Activated CD8-positive, alpha-beta memory T cell treated with anti-CD3 and anti-CD28 coated beads, Interleukin-2, amount 50 U/mL, for 24 hours (primary cell): ENCODE measurements around the gene SMARCA2.

Experiments used
- DNase-seq: peaks from one replicate; pipeline ENCODE4 v3.0.0-alpha.2; 2020; ENCODE audit errors: extremely low read depth

The SMARCA2 gene

GRCh38 chr9:2014696-2015580, at the start of gene SMARCA2:
Gene SMARCA2 (plus strand): TSS chr9:2015347. CDS start chr9:2029023, 13,676 bp downstream.
- DNase-seq = peak; percentile 80

GRCh38 chr9:1966725-1967366, 48.3 kb upstream of the SMARCA2 start:
- DNase-seq = no peak

GRCh38 chr9:1969160-1969559, 46.0 kb upstream of the SMARCA2 start:
- DNase-seq = no peak

- no peak for DNase-seq
Measured at GRCh38 chr9:1969898-1970297, 45.2 kb upstream of the SMARCA2 start.

- DNase-seq = no peak
Measured at GRCh38 chr9:1972672-1973071, 42.5 kb upstream of the SMARCA2 start.

- no peak for DNase-seq
Measured at GRCh38 chr9:1977026-1977425, 38.1 kb upstream of the SMARCA2 start.

- no peak for DNase-seq
Measured at GRCh38 chr9:1978941-1979340, 36.2 kb upstream of the SMARCA2 start.

- no peak for DNase-seq
Measured at GRCh38 chr9:1979741-1980367, 35.3 kb upstream of the SMARCA2 start.

GRCh38 chr9:1980387-1980786, 34.8 kb upstream of the SMARCA2 start:
- no peak for DNase-seq

GRCh38 chr9:1982074-1982473, 33.1 kb upstream of the SMARCA2 start:
- no peak for DNase-seq

- DNase-seq = no peak
Measured at GRCh38 chr9:1986341-1986740, 28.8 kb upstream of the SMARCA2 start.

GRCh38 chr9:1989500-1989899, 25.6 kb upstream of the SMARCA2 start:
- no peak for DNase-seq

GRCh38 chr9:1994180-1994579, 21.0 kb upstream of the SMARCA2 start:
- no peak for DNase-seq

- DNase-seq = no peak
Measured at GRCh38 chr9:1995084-1995483, 20.1 kb upstream of the SMARCA2 start.

- DNase-seq = no peak
Measured at GRCh38 chr9:1996156-1996555, 19.0 kb upstream of the SMARCA2 start.

- no peak for DNase-seq
Measured at GRCh38 chr9:1997646-1998045, 17.5 kb upstream of the SMARCA2 start.

GRCh38 chr9:1998111-1998510, 17.0 kb upstream of the SMARCA2 start:
- DNase-seq = no peak

- no peak for DNase-seq
Measured at GRCh38 chr9:2000314-2000713, 14.8 kb upstream of the SMARCA2 start.

GRCh38 chr9:2008372-2008771, 6.8 kb upstream of the SMARCA2 start:
- DNase-seq = no peak

- DNase-seq = no peak
Measured at GRCh38 chr9:2012347-2012746, 2.8 kb upstream of the SMARCA2 start.

GRCh38 chr9:2013743-2014475, 1.2 kb upstream of the SMARCA2 start:
- no peak for DNase-seq
